Skin epidermis (tissue), 12 donors: ENCODE data around the gene SLC6A4.
"Not testable (repeated sequence)": the region's sequence is repeated elsewhere in the genome, so short reads cannot be mapped to it uniquely, and the experiment has no call there.

Source experiments
- H3K27ac ChIP-seq, 21 experiments: fragments of 200-600 bp; sonication (generic) in 11 of 21; one replicate each; pipeline ENCODE4 v1.5.0; 2020; ENCODE audit warnings: mild to moderate bottlenecking in 3 of 21, inconsistent platforms in 2 of 21, moderate library complexity in 2 of 21
- H3K4me3 ChIP-seq, 7 experiments: fragments of 200-600 bp; sonication (generic) in 2 of 7; one replicate each; pipeline ENCODE4 v1.5.0; 2020; ENCODE audit warnings: inconsistent platforms in 2 of 7, mild to moderate bottlenecking in 2 of 7, moderate library complexity in 1 of 7

The SLC6A4 gene

DNA sequence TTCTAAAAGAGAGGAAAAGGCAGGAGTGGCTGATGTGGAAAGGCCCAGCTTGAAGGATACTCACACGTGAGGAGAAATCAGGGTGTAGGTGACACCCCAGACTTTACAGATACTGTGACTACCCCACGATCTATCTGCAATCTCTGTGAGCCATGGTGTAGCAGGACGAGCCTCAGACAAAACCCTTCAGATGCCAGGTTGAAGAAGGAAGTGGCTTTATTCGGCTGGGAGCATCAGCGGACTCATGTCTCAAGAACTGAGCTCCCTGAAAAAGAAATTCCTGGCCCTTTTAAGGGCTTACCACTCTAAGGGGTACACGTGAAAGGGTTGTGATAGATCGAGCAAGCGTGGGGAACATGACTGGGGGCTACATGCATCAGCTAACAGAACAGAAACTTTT lies 4.7 kb upstream of the SLC6A4 start:
- no peak overlapping the region for H3K4me3 ChIP-seq

DNA sequence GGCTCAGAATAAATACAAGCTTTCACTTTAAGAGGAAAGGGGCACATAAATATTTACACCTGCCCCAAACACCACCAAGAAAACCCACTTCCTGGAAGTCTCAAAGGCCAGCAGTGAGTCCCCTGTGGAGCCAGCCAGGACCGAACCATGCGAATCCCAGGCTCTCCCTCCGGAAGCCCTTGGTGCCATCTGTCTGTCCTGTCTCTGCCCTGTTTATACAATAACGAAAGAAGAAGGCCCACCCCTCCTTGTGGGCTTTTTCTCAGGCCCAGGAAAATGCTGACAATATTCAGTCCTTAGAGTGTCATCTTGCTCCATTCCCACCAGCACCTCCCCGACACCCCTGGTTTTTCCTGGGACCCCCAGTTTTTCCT lies 3.6 kb upstream of the SLC6A4 start:
- H3K4me3 ChIP-seq = no peak overlapping the region
- H3K27ac ChIP-seq = no peak overlapping the region

More for the DNA sequence above, 4.7 kb upstream of the SLC6A4 start:
- no peak overlapping the region for H3K27ac ChIP-seq

DNA sequence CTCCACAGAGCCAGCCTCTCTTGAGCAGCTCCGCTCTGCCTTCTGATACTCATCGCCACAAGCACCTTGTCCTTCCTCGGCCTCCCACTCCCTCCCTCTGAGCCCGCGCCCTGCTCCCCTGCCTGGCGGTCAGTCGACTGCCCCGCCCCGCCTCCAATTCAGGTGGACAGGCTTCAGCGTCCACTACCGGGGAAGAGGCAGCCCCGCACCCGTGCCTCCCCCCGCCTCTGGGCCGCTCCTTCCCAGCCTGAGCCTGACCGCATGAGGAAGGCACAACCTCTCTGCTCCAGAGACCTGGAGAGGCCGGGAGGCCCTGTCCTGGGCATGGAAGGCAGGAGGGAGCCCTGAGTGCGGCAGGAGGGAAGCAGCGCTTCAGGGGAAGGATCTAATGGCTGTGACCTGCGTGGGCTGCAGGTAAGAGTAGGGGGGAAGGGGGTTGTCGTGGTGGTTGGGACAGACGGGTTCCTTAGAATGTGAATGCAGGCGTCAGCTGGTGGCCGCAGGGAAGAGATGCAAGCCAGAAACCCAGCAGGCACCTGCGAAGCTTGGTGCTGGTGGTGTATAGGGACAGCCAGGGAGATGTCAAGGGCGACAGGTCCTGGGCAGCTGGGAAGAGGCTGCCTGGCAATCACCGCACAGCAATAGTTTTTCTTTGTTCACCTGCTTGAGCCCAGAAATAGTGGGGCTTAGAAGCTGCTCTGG lies 3.0 kb upstream of the SLC6A4 start:
- Histone ChIP-seq H3K4me3 (no peak overlapping the region), H3K27ac (no peak overlapping the region)

DNA sequence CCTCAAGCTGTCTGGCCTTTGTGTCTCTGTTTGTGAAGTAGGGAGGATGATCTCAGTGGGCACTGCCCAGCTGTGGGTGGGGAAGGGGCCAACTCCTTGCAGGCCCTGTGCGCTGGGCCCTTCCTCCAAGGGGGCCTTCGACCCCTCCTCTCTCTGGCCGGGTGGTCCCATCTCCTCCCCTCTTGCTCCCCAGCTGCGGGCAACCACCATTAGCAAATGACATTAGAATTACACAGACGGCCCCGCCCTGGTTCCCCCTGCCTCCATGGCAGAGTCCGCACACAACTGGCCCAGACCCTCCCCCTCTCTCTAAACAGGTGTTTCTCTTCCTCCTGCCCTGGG lies 2.5 kb upstream of the SLC6A4 start:
- Histone ChIP-seq H3K27ac (no peak overlapping the region), H3K4me3 (no peak overlapping the region)

DNA sequence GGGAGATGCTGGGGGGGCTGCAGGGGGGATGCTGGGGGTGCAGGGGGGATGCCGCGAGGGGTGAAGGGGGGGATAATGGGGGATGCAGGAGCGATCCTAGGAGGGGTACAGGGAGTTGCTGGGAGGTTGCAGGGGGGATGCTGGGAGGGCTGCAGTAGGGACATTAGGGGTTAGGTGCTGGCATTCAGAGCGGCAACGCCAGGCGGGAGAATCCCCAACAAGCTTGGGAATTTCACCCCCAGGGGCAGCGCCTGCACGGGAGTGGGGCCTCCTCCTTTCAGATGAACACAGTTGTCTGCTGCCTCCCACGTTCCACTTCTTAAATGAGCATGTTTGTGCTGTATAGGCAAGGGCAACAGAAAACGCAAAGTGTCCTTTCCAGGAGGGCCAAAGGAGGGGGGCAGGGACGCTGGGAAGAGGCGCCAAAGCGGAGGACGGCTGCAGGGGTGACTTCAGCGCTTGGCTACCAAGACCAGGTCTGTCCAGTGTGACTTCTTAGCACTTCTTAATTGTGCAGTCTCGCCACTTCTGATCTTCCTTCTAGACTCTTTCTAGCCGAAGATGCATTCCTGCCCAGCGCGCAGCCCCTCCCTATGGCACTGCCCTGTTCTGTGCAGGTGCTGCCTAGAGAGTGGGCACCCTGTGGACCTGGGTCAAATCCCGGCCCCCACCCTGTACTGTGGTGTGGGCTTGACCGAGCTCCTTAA lies 2.0 kb upstream of the SLC6A4 start:
- no peak overlapping the region for H3K4me3 ChIP-seq
- no peak overlapping the region for H3K27ac ChIP-seq

DNA sequence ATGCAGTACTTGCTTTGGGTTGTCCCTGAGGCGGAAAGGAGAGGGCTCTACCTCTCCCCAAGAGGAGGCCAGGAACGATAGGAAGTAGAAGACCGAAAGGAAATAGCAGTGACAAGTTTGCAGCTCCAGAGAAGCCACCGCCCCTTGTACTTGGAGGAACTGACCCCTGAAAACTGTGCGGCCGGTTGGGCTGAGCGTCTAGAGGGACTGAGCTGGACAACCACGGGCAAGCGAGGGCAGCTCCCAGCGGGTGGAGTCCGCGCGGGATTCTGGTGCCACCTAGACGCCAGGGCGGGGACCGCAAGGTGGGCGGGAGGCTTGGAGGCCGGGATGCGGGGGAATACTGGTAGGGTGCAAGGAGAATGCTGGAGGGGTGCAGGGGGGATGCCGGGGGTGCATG lies 1.3 kb upstream of the SLC6A4 start:
- peak overlapping the region in 2 of 7 experiments; percentile 8 to 27 for H3K4me3 ChIP-seq

DNA sequence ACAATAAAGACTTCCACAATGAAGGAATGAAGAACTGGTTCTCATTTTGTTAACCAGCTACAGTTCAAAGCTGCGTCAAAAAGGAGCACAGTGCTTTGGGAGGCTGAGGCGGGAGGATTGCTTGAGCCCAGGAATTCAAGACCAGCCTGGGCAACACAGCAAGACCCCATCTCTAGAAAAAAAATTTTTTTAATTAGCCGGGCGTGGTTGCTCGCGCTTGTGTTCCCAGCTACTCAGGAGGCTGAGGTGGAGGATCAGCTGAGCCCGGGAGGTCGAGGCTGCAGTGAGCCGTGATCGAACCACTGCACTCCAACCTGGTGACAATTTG lies 764 bp upstream of the SLC6A4 start:
- Histone ChIP-seq H3K27ac (no peak overlapping the region), H3K4me3 (peak overlapping the region in 5 of 7 experiments; percentile 13 to 44 (median 32))

More for the DNA sequence above, 1.3 kb upstream of the SLC6A4 start:
- no peak overlapping the region for H3K27ac ChIP-seq

DNA sequence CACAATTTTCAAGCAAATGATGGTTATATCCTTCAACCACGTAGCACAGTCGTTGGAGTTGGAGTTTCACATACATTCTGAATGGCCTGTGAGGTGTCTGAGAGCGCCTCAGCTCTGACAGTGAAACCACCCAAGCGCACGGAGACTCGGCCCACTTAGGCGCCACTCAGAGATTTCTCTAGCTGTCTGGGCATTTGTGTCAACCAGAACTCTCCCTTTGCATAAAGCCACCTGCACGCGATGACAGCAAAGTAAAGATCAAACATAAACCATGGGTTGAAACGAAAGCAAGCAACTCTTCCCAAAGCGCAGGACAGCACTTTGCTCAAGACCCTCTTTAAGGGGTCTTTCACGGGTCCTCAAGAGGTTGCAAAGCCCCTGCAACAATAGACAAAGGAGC lies 533 bp downstream of the SLC6A4 start:
- no peak overlapping the region for H3K27ac ChIP-seq
- peak overlapping the region in 5 of 7 experiments; percentile 19 to 44 (median 24) for H3K4me3 ChIP-seq

DNA sequence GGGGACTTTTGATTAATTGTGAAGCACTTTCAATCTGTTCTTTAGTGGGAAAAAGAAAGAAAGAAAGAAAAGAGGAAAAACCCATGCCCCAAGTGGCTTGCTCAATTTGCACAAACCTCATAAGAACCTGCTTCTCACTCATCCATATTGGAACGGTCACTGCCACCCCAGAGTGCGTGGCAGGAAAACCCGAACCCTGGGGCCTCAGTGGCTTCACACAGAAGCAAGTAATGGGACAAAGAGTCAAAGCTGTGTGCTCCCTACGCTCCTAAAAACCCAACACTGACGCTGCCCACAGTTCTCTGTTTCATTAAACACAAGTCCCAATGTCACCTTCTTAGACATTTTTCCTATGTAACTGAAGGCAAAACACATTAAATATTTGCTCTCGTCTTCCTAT lies 1.2 kb downstream of the SLC6A4 start:
- Histone ChIP-seq H3K4me3 (no peak overlapping the region), H3K27ac (no peak overlapping the region)

DNA sequence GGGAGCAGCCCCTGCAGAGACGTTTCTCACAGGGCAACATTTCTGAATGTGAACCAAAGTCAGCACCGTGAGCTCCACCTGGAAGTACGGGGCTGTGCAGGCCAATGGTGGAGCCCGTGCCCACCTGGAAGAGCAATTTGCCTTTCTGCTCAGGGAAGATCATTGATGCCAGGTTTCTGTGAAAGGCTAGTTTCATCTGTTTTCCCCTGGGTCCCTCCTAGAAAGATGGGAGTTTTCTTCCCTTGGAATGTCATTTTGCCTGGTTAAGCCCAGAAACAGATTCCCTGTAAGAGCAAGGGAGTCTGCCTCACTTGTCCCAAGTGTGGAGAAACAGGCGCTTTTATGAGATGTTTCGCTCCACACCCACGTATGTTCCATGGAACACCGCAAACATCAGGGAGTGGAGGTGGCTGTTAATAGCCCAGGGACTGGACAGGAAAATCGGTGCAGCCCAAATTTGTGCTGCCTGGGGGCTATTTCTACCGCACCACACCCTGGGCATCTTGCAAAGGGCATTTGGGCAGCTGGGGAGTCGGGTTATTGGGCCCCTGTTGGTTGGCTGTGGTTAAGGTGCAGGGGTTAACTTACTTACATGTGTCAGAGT lies 2.6 kb downstream of the SLC6A4 start:
- Histone ChIP-seq H3K27ac (no peak overlapping the region), H3K4me3 (no peak overlapping the region)

DNA sequence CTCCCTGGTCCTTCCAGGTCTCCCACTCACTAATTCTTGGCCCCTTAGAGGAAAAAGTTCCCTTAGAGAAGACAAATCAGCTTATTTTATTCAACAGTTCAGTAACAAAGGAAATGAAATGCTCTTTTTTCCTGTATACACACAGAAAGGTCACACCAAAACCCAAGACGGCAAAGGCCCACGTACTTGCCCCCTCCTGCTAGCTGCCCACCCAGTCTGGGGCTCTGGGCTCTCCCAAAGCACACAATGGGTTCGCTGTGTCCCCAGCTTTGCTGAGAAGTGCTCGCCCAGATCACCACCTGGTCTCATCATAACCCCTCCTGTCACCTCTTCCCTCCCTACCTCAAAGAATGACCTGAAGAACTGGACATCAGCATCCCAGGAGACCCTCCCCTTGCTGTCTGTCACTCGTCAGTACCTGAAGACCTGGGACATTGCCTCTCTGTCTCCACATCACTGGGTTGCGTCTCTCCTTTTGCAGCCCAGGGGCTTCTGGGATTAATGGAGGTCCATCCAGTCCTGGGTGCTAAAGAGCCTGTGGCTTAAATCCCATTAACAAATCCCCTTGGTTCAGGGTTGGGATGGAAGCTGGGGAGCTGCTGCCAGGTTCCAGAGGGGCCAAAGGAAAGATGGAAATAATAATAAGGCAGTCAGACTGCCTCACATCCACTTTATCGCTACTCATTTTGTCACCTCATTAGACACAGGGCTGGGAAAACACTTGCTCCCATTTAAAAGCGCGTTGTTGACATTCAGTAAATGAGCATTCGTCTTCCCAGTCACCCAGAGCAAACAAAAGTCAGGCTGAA lies 3.3 kb downstream of the SLC6A4 start:
- Histone ChIP-seq H3K4me3 (no peak overlapping the region), H3K27ac (no peak overlapping the region)

DNA sequence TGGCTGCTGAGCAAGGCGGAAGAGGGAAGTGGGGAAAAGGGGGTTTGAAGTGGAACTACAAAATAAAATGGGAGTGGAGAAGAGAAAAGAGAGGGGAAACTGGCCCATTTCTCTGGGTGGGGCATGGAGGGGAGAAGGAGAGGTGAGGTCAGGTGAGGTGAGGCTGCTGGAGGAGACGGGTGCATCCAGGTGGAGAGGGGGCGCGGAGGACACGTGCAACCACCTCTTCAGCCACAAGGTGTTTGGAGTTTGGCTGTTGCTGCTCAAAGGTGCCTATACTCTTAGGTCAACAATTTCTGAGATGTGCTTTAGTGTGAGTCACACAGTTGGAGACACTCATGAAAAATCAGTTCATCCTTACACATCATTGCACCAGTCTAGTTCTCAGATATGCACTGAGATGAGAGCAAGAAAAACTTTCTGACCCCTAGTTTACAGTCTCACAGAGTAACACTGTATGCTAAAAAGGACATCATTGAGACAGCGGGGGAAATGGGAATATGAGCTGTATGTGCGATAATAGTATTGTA lies 4.8 kb downstream of the SLC6A4 start:
- Histone ChIP-seq H3K27ac (no peak overlapping the region), H3K4me3 (no peak overlapping the region)

DNA sequence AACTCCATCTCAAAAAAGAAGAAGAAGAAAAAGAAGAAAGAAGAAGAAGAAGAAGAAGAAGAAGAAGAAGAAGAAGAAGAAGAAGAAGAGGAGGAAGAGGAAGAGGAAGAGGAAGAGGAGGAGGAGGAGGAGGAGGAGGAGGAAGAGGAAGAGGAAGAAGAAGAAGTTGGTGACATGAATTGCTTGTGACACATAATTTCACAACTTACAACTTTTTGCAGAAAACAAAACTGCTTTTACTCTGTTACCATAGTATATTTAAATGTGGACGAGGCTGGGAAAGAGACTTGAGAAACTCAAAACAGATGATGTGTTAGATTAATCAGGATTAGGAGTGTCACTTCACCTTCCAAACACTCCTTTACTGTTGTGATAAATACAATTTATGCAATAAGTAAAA lies 5.5 kb downstream of the SLC6A4 start:
- H3K4me3 ChIP-seq, H3K27ac ChIP-seq: not testable (repeated sequence)

DNA sequence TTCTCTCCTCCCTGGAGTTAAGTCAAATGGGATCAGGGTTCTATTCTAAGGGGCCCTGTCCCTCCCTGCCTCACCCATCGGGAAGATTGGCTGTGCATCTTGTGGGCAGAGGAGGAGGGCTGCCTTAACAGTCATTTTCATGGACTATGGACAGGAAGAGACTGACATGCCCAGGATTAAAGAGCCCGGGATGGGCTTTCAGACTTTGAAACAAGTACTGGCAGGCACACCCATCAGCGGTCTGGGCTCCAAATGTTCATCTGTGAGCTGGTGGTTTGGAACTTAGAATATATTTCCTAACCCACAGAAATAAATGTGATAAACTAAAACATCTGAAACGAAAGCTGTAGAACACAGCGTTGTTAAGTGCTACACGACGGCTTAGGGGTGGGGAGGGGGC lies 6.5 kb downstream of the SLC6A4 start:
- H3K4me3 ChIP-seq = no peak overlapping the region
- peak overlapping the region in 11 of 21 experiments; percentile 0 to 50 (median 31) for H3K27ac ChIP-seq

DNA sequence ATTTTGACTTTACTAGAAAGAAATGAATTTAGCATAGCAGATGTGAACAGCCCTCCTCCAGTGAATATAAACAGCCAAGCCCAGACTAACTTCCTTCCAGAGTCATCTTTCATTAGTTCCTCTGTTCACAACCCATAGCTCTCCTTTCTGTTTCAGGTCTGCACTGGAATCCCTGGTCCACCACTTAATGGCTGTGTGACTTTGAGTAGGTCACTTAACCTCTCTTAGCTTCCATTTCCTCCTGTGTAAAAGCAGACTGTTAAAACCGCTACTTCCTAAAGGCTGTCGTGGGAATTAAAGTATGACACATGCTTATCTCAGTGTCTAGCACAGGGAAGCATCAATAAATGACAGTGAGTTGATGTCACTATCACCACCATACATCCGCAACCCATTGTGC lies 7.5 kb downstream of the SLC6A4 start:
- H3K4me3 ChIP-seq = no peak overlapping the region
- H3K27ac ChIP-seq = peak overlapping the region in 1 of 21 experiments; percentile 37

DNA sequence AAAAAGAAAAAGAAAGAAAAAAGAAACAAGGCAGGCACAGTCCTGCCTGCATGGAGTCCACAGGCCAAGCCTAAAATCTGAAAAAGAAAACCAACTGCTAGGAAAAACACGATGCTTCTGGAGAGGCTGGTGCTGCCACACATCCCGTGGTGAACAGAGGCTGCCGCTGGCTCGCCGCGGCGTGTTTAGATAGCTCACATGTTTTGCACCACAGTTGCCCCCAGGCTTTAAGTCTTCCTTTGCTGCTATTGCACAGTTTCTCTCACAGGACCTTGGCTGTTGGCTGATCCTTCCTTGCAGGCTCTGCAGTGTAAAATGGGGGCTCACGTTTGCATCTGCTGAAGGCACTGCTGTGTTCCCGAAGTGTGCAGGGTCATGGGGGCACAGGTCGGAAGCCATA lies 8.6 kb downstream of the SLC6A4 start:
- H3K27ac ChIP-seq = peak overlapping the region in 4 of 21 experiments; percentile 5 to 69 (median 38)

DNA sequence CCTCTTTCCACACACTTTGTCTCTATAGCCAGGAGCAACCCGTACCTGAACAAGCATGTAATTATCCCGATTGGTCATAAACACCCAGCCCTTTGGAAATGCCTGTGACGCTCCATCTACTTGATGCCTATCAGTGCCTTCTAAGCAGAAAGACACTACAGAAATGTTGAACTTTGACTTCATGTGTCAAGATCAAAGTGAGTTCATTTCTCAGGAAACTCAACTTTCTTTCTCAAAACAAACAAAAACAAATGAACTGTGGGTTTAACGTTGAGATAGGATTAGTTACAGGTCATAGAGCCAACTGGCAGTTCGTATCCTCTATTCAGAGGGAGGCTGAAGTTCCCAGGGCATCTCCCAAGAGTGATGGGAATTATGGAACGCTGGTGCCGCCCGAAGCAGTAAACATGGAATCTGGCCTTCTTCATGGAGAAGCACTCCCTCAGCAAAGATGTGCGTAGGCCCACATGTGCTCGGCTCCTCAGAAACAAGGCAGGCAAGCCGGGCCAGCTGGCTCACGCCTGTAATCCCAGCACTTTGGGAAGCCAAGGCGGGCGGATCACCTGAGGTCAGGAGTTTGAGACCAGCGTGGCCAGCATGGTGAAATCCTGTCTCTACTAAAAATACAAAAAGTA lies 9.5 kb downstream of the SLC6A4 start:
- Histone ChIP-seq H3K27ac (peak overlapping the region in 9 of 21 experiments; percentile 20 to 70 (median 42)), H3K4me3 (no peak overlapping the region)

More for the DNA sequence above, 8.6 kb downstream of the SLC6A4 start:
- H3K4me3 ChIP-seq = no peak overlapping the region

DNA sequence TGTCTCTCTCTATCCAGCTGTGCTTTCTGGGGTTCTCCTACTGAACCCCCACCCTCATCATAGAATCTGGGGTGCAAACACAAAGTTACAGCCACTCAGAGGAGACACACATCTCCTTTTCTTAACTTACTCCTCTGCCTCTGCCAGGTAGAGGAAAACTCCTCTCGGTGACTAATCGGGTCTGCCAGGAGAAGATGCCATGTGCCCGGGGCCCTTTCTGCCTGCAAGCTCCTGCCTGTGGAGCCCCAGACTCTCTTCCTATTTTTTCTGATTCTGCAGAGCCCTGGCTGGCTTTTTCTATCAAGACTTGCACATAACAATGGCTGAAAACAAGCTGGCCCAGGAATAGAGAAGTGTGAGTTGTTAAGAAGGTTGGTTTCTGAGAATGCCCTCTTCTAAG lies 10.4 kb downstream of the SLC6A4 start:
- H3K27ac ChIP-seq = peak overlapping the region in 8 of 21 experiments; percentile 16 to 70 (median 34)
- no peak overlapping the region for H3K4me3 ChIP-seq

DNA sequence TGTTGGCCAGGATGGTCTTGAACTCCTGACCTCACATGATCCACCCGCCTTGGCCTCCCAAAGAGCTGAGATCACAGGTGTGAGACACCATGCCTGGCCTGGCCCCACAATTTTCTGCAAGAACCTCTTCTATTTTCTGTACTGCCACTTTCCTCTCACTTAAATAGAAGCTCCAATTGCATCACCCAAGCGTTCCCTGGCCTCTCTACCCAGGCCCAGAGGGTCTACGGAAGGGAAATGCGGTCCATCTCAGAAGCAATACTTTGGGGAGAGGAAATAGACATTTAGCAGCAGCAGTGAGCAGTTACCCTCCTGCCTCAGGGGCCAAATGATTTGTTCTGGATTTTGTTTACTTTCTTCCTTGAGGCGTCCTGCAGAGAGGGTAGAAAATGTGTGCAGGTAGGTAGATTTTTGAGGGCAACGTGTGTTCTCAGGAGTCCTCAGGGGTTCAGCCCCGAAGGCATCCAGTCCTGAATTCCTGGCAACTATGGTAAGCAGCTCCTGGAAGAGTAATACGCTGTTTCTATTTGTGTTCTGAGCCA lies 11.0 kb downstream of the SLC6A4 start:
- peak overlapping the region in 5 of 21 experiments; percentile 16 to 70 (median 32) for H3K27ac ChIP-seq
- H3K4me3 ChIP-seq = no peak overlapping the region
